ENCODE results near the gene WWC1.

Gene WWC1

GRCh38 chr5:168251259-168251658 is 40.2 kb upstream of the WWC1 start:
- H2AFZ ChIP-seq (ENCODE audit: low read length), result no peak overlapping the region
- no peak overlapping the region for H3K9ac ChIP-seq (ENCODE audit: low read length)
- no peaks in the 10 kb centered on the region for H3F3A ChIP-seq (ENCODE audit: insufficient read depth, low read length)
- no peak for TF ChIP-seq EZH2 (IDR thresholded peaks at IDR 0.05; ENCODE audit: borderline replicate concordance, low read length)
- TF ChIP-seq, protein P1, sequence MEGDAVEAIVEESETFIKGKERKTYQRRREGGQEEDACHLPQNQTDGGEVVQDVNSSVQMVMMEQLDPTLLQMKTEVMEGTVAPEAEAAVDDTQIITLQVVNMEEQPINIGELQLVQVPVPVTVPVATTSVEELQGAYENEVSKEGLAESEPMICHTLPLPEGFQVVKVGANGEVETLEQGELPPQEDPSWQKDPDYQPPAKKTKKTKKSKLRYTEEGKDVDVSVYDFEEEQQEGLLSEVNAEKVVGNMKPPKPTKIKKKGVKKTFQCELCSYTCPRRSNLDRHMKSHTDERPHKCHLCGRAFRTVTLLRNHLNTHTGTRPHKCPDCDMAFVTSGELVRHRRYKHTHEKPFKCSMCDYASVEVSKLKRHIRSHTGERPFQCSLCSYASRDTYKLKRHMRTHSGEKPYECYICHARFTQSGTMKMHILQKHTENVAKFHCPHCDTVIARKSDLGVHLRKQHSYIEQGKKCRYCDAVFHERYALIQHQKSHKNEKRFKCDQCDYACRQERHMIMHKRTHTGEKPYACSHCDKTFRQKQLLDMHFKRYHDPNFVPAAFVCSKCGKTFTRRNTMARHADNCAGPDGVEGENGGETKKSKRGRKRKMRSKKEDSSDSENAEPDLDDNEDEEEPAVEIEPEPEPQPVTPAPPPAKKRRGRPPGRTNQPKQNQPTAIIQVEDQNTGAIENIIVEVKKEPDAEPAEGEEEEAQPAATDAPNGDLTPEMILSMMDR (IDR thresholded peaks at IDR 0.05; ENCODE audit: low read length), result no peak
- no peak overlapping the region for H3K4me3 ChIP-seq (ENCODE audit: low read depth, low read length, poor library complexity, severe bottlenecking)
- no peaks in the 10 kb centered on the region for H4K20me1 ChIP-seq (ENCODE audit: insufficient read depth, low read length)
- H3K79me2 ChIP-seq (ENCODE audit: insufficient read depth, low read length), result no peaks in the 10 kb centered on the region
- H3K9me2 ChIP-seq (ENCODE audit: low read depth, low read length), result no peaks in the 10 kb centered on the region
- H3K36me3 ChIP-seq (ENCODE audit: insufficient read depth, low read length), result no peaks in the 10 kb centered on the region
- no peak overlapping the region for H3K4me2 ChIP-seq (ENCODE audit: low read length)
- H3K27me3 ChIP-seq (ENCODE audit: insufficient read depth, low read length), result no peaks in the 10 kb centered on the region
- H3K9me3 ChIP-seq (ENCODE audit: low read length), result no peaks in the 10 kb centered on the region
- H3K4me1 ChIP-seq (ENCODE audit: insufficient read depth, low read length, severe bottlenecking), result no peaks in the 10 kb centered on the region
- no peak overlapping the region for H3K27ac ChIP-seq (ENCODE audit: low read depth, low read length, poor library complexity, severe bottlenecking)

DNA sequence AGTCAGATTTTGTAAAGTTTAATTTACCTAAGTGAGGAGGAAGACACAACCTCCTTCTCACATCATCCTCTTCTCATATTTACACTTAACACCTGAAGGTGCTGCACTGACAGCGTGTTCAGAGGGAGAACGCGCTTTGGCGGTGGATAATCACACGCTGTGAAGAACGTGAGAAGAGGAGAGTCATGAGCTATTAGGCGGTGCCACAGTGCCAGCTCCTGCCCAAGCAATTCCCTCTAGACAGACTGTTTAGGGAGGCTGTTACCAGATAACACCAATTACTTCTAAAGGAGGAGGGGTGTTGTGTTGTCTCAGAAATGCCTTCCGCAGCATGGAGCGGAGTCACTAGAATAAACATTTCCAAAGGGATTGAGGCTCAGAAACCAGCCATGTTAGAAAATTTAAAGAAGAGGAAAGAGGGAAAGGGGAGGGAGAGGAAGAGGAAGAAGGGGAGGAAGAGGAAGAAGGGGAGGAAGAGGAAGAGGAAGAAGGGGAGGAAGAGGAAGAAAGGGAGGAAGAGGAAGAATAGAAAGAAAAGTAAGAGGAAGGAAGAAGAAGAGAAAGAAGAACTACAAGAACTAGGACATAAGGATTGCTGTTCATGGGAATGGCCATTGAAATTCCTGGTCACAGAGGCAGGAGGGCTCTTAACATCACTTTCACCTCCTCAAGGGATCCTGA is 37.3 kb upstream of the WWC1 start:
- H3F3A ChIP-seq (ENCODE audit: insufficient read depth, low read length), result no peaks in the 10 kb centered on the region
- H3K4me2 ChIP-seq (ENCODE audit: low read length), result no peak overlapping the region
- peaks cover 5% of the 10 kb centered on the region; the same call in 1 of the 2 replicates for H3K27me3 ChIP-seq (ENCODE audit: insufficient read depth, low read length)
- no peak overlapping the region for H2AFZ ChIP-seq (ENCODE audit: low read length)
- H3K4me1 ChIP-seq (ENCODE audit: insufficient read depth, low read length, severe bottlenecking), result no peaks in the 10 kb centered on the region
- H3K9ac ChIP-seq (ENCODE audit: low read length), result no peak overlapping the region
- H4K20me1 ChIP-seq (ENCODE audit: insufficient read depth, low read length), result no peaks in the 10 kb centered on the region
- H3K79me2 ChIP-seq (ENCODE audit: insufficient read depth, low read length), result no peaks in the 10 kb centered on the region
- no peaks in the 10 kb centered on the region for H3K9me3 ChIP-seq (ENCODE audit: low read length)
- TF ChIP-seq, protein P1 (IDR thresholded peaks at IDR 0.05; ENCODE audit: low read length), result no peak
- TF ChIP-seq EZH2 (IDR thresholded peaks at IDR 0.05; ENCODE audit: borderline replicate concordance, low read length), result no peak
- no peak overlapping the region for H3K27ac ChIP-seq (ENCODE audit: low read depth, low read length, poor library complexity, severe bottlenecking)
- no peaks in the 10 kb centered on the region for H3K9me2 ChIP-seq (ENCODE audit: low read depth, low read length)
- no peak overlapping the region for H3K4me3 ChIP-seq (ENCODE audit: low read depth, low read length, poor library complexity, severe bottlenecking)
- H3K36me3 ChIP-seq (ENCODE audit: insufficient read depth, low read length), result no peaks in the 10 kb centered on the region

DNA sequence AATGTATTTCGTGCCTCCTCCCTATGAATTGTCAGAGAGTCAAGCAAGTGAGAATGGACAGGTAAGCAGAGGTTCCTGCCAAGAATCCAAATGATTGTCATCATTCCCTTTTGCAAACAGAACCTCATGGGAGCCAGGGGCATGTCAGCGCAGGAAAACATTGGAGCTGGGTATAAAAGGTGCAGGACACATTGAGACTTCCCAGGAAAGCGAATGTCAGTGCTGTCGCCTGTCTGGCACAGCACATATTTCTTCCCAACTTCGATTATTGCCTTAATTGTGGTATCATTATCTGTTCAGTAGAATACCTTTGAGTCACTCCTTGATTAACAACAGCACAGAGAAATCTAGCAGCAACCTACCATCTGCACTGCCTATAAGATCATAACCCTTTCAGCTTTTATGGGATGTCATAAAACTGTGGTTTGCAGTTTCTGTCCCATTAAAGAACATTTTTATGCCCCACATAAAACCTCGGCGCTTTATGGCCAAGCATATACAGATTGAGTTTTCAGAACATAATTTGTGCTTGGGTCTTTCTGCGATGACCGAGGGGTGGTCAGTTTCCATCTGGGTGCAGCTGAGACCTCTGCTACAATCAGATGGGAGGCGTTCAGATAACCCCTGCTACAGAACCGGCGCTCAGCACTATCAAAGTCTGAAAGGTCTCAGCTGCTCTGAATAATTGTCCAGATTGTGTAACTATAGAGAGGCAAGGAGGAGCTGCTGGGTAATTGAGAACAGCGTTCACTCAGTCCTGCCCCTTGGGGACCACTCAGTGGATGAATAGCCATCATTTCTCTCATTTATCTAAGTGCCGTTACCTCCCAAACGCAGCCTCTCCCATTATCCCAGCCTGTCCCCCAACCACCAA is 30.9 kb upstream of the WWC1 start:
- H4K20me1 ChIP-seq (ENCODE audit: insufficient read depth, low read length), result no peaks in the 10 kb centered on the region
- no peak overlapping the region for H2AFZ ChIP-seq (ENCODE audit: low read length)
- H3K9me2 ChIP-seq (ENCODE audit: low read depth, low read length), result no peaks in the 10 kb centered on the region
- no peaks in the 10 kb centered on the region for H3F3A ChIP-seq (ENCODE audit: insufficient read depth, low read length)
- no peaks in the 10 kb centered on the region for H3K4me1 ChIP-seq (ENCODE audit: insufficient read depth, low read length, severe bottlenecking)
- TF ChIP-seq, protein P1 (IDR thresholded peaks at IDR 0.05; ENCODE audit: low read length), result no peak
- no peaks in the 10 kb centered on the region for H3K36me3 ChIP-seq (ENCODE audit: insufficient read depth, low read length)
- no peak overlapping the region for H3K27ac ChIP-seq (ENCODE audit: low read depth, low read length, poor library complexity, severe bottlenecking)
- no peaks in the 10 kb centered on the region for H3K79me2 ChIP-seq (ENCODE audit: insufficient read depth, low read length)
- peaks cover 5% of the 10 kb centered on the region; the same call in 1 of the 2 replicates for H3K27me3 ChIP-seq (ENCODE audit: insufficient read depth, low read length)
- H3K9ac ChIP-seq (ENCODE audit: low read length), result no peak overlapping the region
- H3K9me3 ChIP-seq (ENCODE audit: low read length), result no peaks in the 10 kb centered on the region
- H3K4me2 ChIP-seq (ENCODE audit: low read length), result no peak overlapping the region
- H3K4me3 ChIP-seq (ENCODE audit: low read depth, low read length, poor library complexity, severe bottlenecking), result no peak overlapping the region
